GM12878 (cell line): Measurements from ENCODE around the gene CXorf66. TPM values are rescaled to one million over a fixed set of nuclear protein-coding genes. Genes with fewer than 3 reads are reported as not detected.

ENCODE experiments used
- BACH1 ChIP-seq: fragments of 450-650 bp; IDR thresholded peaks from 2 replicates; pipeline ENCODE4 v1.6.1; 2017; ENCODE audit warnings: mild to moderate bottlenecking, borderline replicate concordance
- E2F4 ChIP-seq: IDR thresholded peaks from 2 replicates; pipeline ENCODE4 v1.6.1; 2012; ENCODE audit warnings: low read depth, low read length, improper control_type of control experiment
- FOXM1 ChIP-seq: IDR thresholded peaks from 2 replicates; pipeline ENCODE4 v1.6.1; 2012; ENCODE audit warnings: low read depth, mild to moderate bottlenecking, inconsistent platforms, low read length, moderate library complexity
- GATAD2B ChIP-seq: fragments of 450-650 bp; conservative IDR thresholded peaks from 2 replicates; pipeline ENCODE4 v1.6.1; 2017; ENCODE audit warnings: low read depth, mild to moderate bottlenecking, moderate library complexity
- IKZF2 ChIP-seq, 2 experiments: fragments of 450-650 bp; IDR thresholded peaks; 2 replicates each; pipeline ENCODE4 v1.6.1; 2017; ENCODE audit warnings: mild to moderate bottlenecking in 2 of 2, moderate library complexity in 2 of 2
- KLF5 ChIP-seq: fragments of 450-650 bp; IDR thresholded peaks from 2 replicates; pipeline ENCODE4 v1.6.1; 2014; ENCODE audit warnings: mild to moderate bottlenecking; ENCODE audit not compliant: partially characterized antibody
- NBN ChIP-seq: fragments of 450-650 bp; IDR thresholded peaks from 2 replicates; pipeline ENCODE4 v1.6.1; 2016
- NFXL1 ChIP-seq: fragments of 450-650 bp; IDR thresholded peaks from 2 replicates; pipeline ENCODE4 v1.6.1; 2017; ENCODE audit warnings: antibody characterized with exemption, mild to moderate bottlenecking, borderline replicate concordance
- NR2C1 ChIP-seq: fragments of 450-650 bp; IDR thresholded peaks from 2 replicates; pipeline ENCODE4 v1.6.1; 2017; ENCODE audit warnings: antibody characterized with exemption, mild to moderate bottlenecking, moderate library complexity
- PAX5 ChIP-seq: IDR thresholded peaks from 2 replicates; pipeline ENCODE4 v1.6.1; 2011; ENCODE audit warnings: low read depth, low read length, borderline replicate concordance
- POU2F2 ChIP-seq: IDR thresholded peaks from 3 replicates; pipeline ENCODE4 v1.6.1; 2011; ENCODE audit warnings: low read depth, mild to moderate bottlenecking, low read length, borderline replicate concordance
- RCOR1 ChIP-seq: conservative IDR thresholded peaks from 2 replicates; pipeline ENCODE4 v1.6.1; 2012; ENCODE audit warnings: low read depth, low read length, improper control_type of control experiment
- SREBF2 ChIP-seq: IDR thresholded peaks from 2 replicates; pipeline ENCODE4 v1.6.1; 2012; ENCODE audit warnings: mild to moderate bottlenecking, low read length
- STAT1 ChIP-seq: fragments of 450-650 bp; conservative IDR thresholded peaks from 2 replicates; pipeline ENCODE4 v1.6.1; 2014; ENCODE audit warnings: antibody characterized with exemption, mild to moderate bottlenecking
- TAF1 ChIP-seq: IDR thresholded peaks from 2 replicates; pipeline ENCODE4 v1.6.1; 2011; ENCODE audit warnings: mild to moderate bottlenecking, low read depth, low read length, borderline replicate concordance
- TCF12 ChIP-seq: IDR thresholded peaks from 2 replicates; pipeline ENCODE4 v1.6.1; 2011; ENCODE audit warnings: low read depth, mild to moderate bottlenecking, low read length
- TCF7 ChIP-seq: IDR thresholded peaks from 2 replicates; pipeline ENCODE4 v1.6.1; 2014; ENCODE audit warnings: antibody characterized with exemption, borderline replicate concordance
- polyA plus RNA-seq, 11 experiments: library from polyadenylated mRNA; depleted of rRNA in 4 of 11; unstranded in 6 of 11; stranded (reverse) in 5 of 11; fragments of >200 nt; fragmentation: Nextera tagmentation in 4 of 11; fragmentation: Illumina TruSeq in 1 of 11; extraction: Ambion mirVana in 4 of 11; extraction: Trizol in 1 of 11; gene quantifications; 1 replicate in 1 of 11; 2 replicates in 10 of 11; pipeline versions ENCODE4 v1.2.1 to v1.2.3, GENCODE V29; 2011 to 2016; ENCODE audit warnings: inconsistent platforms in 2 of 11, missing spikeins in 2 of 11, low read depth in 1 of 11
- total RNA-seq, 4 experiments: library from RNA; depleted of rRNA in 3 of 4; stranded (reverse); fragments of >200 nt in 3 of 4; fragmentation: Illumina TruSeq in 1 of 4; extraction: Trizol in 1 of 4; gene quantifications; 2 replicates each; pipeline versions ENCODE4 v1.2.1 to v1.2.3, GENCODE V29; 2013 to 2021
- TF ChIP-seq, protein P1 (sequence below): IDR thresholded peaks from 2 replicates; pipeline ENCODE4 v1.6.1; 2011; ENCODE audit warnings: mild to moderate bottlenecking, low read depth, low read length, moderate library complexity; ENCODE audit not compliant: insufficient replicate concordance
- TF ChIP-seq, protein P2 (sequence below): fragments of 450-650 bp; IDR thresholded peaks from 2 replicates; pipeline ENCODE4 v1.6.1; 2017; ENCODE audit warnings: mild to moderate bottlenecking
- TF ChIP-seq, protein P3 (sequence below): IDR thresholded peaks from 2 replicates; pipeline ENCODE4 v1.6.1; 2012; ENCODE audit warnings: improper control_type of control experiment, low read depth, low read length; ENCODE audit not compliant: insufficient replicate concordance

The CXorf66 gene
- total and polyA plus RNA-seq, 10 of the 15 experiments (the other 5 are each of a cell fraction or from before 2014, with no cell fraction given), result not detected

DNA sequence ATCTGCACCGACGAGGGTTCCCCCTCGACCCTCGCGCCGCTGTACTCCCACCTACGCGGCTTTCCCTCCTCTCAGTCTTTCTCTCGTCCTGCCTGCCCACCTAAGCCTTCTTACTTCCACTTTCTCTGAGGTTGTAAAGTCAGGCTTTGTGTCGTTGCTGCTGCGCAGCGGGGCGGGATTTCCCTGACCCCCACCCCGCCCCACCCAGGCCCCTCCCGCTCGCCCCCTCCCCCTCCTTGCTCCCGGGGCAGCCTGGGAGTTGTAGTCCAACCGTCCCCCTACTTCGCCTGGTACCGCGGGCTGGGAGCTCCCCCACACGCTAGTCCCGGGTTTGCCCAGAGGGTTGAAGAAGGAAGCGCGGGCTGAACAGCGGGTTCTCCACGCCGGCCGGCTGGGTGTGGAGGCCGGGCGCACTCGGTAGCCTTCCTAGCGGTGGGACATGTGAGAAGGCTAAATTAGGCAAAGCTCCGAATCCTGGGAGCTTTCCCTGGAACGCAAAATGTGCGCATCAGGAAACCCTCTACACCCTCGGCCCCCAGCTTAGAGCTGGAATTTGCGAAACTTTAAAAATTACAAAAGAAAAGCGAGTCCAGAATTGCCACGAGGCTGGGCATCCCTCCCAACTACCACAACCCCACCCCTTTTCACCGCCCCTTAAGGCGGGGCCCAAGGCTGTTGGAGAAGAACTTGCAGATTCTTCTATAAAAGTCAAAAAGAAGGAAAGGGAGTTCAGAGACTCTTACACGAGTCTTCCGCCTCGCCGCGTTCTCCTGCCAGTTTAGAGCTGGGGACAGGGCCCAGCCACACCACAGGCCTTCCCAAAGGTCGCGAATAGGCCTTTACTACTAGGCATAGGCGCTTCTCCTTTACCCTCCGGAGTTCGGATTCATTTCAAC lies 32.2 kb downstream of the CXorf66 start, which contains the start of gene ATP11C (continued):
- TF ChIP-seq E2F4 (no peak), NBN (no peak), STAT1 (no peak), NFXL1 (no peak), TCF12 (no peak), TAF1 (peak; percentile 66; the same call in 1 of the 2 replicates), FOXM1 (no peak), IKZF2 (IDR thresholded peaks at IDR 0.05) (no peak), BACH1 (no peak), POU2F2 (peak; percentile 59; the same call in 1 of the 3 replicates), GATAD2B (no peak), KLF5 (no peak), PAX5 (0 out of 2 replicates have a peak, but pooled peaks have one; percentile 32), RCOR1 (no peak), SREBF2 (no peak), NR2C1 (no peak), TCF7 (no peak)
- TF ChIP-seq, protein P1, sequence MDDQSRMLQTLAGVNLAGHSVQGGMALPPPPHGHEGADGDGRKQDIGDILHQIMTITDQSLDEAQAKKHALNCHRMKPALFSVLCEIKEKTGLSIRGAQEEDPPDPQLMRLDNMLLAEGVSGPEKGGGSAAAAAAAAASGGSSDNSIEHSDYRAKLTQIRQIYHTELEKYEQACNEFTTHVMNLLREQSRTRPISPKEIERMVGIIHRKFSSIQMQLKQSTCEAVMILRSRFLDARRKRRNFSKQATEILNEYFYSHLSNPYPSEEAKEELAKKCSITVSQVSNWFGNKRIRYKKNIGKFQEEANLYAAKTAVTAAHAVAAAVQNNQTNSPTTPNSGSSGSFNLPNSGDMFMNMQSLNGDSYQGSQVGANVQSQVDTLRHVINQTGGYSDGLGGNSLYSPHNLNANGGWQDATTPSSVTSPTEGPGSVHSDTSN, result no peak
- TF ChIP-seq, protein P2, sequence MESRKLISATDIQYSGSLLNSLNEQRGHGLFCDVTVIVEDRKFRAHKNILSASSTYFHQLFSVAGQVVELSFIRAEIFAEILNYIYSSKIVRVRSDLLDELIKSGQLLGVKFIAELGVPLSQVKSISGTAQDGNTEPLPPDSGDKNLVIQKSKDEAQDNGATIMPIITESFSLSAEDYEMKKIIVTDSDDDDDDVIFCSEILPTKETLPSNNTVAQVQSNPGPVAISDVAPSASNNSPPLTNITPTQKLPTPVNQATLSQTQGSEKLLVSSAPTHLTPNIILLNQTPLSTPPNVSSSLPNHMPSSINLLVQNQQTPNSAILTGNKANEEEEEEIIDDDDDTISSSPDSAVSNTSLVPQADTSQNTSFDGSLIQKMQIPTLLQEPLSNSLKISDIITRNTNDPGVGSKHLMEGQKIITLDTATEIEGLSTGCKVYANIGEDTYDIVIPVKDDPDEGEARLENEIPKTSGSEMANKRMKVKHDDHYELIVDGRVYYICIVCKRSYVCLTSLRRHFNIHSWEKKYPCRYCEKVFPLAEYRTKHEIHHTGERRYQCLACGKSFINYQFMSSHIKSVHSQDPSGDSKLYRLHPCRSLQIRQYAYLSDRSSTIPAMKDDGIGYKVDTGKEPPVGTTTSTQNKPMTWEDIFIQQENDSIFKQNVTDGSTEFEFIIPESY, result no peak
- TF ChIP-seq, protein P3, sequence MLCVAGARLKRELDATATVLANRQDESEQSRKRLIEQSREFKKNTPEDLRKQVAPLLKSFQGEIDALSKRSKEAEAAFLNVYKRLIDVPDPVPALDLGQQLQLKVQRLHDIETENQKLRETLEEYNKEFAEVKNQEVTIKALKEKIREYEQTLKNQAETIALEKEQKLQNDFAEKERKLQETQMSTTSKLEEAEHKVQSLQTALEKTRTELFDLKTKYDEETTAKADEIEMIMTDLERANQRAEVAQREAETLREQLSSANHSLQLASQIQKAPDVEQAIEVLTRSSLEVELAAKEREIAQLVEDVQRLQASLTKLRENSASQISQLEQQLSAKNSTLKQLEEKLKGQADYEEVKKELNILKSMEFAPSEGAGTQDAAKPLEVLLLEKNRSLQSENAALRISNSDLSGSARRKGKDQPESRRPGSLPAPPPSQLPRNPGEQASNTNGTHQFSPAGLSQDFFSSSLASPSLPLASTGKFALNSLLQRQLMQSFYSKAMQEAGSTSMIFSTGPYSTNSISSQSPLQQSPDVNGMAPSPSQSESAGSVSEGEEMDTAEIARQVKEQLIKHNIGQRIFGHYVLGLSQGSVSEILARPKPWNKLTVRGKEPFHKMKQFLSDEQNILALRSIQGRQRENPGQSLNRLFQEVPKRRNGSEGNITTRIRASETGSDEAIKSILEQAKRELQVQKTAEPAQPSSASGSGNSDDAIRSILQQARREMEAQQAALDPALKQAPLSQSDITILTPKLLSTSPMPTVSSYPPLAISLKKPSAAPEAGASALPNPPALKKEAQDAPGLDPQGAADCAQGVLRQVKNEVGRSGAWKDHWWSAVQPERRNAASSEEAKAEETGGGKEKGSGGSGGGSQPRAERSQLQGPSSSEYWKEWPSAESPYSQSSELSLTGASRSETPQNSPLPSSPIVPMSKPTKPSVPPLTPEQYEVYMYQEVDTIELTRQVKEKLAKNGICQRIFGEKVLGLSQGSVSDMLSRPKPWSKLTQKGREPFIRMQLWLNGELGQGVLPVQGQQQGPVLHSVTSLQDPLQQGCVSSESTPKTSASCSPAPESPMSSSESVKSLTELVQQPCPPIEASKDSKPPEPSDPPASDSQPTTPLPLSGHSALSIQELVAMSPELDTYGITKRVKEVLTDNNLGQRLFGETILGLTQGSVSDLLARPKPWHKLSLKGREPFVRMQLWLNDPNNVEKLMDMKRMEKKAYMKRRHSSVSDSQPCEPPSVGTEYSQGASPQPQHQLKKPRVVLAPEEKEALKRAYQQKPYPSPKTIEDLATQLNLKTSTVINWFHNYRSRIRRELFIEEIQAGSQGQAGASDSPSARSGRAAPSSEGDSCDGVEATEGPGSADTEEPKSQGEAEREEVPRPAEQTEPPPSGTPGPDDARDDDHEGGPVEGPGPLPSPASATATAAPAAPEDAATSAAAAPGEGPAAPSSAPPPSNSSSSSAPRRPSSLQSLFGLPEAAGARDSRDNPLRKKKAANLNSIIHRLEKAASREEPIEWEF, result no peak
